SKM-1 treated with dmso at 0.1 percent for 144 hours (cell line): ENCODE results near the gene EPB41L4A.

Experiments used
- DNase-seq: peaks from one replicate; lab custom pipeline; 2025; ENCODE audit not compliant: unreplicated experiment; lab: John Stamatoyannopoulos, UW

EPB41L4A gene

DNA sequence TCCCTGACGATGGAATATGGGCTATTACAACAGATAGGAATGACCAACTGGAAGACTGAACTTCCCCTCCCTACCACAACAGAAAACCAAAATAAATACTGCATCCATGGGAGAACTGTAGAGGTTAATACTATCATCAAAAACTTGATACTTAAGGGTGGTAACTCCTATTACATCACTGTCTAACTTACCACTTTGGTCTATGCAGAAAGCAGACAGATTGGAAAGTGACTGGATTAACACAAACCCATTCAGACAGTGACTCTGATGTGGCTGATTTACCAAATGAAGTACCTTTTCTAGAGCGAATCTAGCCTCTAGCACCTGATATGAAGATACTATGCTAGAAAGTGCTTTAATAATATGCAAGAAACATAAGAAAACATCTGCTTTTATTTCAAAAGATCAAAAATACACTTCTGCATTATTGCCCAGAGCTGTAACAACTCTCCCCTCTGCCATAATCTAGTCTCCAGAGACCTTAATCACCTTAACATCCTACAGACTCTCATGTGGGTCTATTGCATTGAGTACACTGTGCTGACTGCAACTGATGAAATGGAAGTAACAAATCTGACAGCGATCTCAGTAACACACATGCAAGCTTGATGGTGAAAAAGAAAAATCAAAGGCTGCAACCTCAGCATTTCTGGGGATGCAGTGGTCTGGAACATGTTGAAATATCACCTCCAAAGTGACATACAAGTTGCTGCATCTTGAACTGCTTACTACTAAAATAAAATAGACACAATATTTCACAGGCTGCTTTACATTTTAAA, 62.7 kb downstream of the EPB41L4A start:
- no peak for DNase-seq

DNA sequence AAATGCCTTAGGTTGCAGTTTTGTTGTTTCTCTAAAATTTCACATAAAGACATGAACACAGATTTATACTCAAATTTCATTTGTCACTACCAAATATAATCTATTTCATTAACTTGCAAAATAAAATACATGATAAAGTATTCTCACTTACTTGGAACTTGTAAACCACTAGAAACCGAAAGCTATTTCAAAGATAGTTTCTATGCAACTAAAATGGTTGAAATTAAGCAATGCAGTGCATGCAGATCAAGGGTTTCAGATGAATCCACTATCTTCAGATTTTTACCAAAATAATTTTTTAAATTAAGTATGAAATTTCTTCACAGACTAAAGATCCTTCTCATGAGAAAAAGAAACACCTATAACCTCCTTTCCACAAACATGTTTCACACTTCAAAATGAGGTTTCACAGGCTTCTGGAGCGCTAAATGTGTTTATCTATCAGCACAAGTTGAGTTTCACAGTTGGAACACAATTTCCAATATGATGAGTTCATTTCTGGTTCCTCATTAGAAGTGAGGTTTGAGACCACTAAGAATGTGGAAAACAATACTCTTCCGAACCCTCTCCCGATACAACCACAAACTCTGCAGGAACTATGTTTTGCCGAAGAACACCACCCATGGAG, 63.9 kb downstream of the EPB41L4A start:
- no peak for DNase-seq

DNA sequence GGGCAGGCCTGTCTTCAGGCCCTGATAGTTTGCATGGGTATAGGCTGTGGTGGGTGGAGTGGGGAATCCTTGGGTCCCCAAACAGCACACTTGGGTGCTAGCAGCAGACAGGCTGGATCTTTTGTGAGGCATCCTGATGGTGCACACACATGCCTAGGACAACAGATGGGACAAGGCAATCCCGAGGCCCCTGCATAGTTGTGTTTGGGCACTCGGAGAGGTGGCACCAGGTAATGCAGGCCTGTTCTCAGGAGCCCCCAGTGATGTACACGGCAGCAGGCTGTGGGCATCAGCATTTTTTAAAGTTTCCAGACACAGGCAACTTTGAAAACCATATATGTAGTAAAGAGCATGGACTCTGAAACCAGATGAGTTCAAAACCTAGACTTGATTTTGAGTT, 65.4 kb downstream of the EPB41L4A start:
- DNase-seq, result no peak

DNA sequence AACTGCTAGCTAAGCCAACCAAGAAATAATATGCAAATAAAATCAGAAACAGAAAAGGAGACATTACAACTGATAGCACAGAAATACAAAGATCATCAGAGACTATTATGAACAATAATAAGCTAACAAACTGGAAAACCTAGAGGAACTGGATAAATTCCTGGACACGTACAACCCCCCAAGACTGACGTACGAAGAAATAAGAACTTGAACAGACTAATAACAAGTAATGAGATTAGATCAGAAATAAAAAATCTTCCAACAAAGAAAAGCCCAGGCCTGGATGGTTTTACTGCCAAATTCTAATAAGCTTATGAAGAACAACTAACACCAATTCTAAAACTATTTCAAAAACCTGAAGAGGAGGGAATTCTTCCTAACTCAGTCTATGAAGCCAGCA, 67.9 kb downstream of the EPB41L4A start:
- DNase-seq, result no peak

DNA sequence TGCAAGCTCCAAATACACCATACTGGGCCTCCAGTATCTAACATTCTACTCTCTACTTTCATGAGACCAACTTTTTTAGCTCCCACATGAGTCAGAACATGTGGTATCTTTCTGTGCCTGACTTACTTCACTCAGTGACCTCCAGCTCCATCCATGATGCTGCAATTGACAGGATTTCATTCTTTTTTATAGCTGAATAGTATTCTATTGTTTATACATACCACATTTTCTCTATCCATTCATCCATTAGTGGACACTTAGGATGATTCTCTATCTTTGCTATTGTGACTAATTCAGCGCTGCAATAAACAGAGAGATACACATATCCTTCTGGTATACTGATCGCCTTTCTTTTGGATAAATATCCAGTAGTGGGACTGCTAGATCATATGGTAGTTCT, 68.5 kb downstream of the EPB41L4A start:
- no peak for DNase-seq

DNA sequence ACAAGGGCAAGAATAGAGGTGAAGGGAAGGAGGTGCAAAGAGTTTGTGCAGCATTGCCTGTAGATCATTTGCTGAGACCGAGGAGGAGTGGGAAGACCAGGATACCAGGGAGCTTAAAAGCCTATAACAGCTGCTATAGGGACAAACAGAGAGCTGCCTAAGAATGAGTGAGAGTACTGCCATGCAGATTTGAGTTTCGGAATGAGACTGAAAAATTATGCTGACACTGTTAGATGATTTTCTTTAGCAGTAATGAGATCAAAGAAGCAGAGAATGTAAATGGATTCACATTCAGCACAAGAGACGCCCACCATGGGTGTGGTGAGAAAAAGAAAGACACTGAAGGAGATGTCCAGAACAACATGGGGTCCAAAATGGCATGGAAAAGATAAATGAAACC, 69.7 kb downstream of the EPB41L4A start:
- no peak for DNase-seq

DNA sequence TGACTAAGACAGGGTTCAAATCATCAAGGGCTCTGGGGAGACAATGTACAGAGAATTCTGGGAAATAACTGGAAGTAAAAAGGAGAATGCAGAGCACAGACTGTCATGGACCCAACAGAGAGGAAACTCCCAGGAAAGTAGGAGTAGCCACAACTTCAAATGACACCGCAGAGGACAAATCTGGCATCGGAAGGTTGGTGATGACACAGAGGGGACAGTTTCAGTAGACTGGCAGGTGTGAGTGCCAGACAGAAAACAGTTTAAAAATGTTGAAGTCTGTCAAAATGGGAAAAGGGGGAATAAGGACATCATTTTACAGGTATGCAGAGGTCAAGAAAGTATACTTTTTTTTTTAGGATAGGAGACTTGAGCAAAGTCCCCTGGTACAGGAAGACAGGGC, 70.2 kb downstream of the EPB41L4A start:
- no peak for DNase-seq

DNA sequence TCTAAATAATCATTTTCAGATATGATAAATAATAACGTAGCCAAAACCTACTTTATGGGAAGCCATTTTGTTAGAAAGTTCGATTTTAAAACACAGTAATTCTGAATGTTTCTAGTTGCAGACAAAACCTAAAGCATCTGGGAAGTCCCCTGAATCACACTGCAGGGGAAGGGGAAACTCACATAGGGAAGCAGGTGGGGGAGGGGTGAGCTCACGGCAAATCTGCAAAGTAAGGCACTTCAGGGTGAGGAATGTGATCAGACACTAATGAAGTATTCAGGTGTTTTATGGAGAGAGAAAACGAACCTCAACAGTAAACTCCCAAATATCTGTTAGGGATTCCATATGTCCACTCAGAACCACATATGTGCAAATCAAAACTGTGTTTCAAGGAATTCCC, 70.7 kb downstream of the EPB41L4A start:
- DNase-seq, result no peak

DNA sequence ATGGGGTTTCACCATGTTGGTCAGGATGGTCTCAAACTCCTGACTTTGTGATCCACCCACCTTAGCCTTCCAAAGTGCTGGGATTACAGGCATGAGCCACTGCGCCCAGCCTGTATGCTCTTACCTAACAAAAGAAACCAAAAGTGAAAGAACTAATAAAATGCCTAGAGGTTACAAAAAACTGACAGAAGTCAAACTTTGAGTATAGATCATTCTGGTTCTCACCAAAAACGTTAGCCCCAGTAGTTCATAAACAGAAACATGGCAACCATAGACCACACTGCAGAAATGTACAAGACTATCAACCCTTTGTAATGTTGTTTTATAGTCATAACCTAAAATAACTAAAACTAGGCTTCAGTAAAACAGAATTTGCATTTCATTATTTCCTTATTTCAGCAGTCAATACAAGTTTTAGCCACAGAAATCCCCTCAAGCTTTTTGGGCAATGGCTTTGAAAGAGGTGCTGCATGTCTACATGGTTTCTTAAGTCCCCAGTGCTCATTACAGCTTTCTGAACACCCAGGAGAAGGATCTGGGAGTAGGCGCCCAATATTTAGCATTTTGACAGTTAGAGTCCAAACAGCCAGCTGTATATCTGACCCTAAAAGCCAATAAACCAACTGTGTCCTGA, 72.5 kb downstream of the EPB41L4A start:
- no peak for DNase-seq

DNA sequence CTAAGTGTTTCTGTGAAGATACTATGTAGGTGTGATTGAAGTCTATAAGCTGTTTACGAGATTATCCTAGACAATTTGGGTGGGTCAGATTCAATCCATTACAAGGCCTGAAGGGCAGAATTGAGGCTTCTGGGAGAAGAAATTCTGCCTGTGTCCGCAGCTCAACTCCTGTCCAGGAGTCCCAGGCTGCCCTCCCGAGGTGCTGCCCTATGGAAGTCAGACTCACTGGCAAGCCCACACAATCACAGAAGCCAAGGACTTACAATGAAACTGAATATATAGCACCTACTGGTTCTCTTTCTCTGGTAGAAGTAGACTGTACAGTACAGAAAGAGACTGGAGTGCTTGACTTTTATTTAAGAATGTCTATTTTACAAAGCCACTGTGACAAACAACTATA, 74.5 kb downstream of the EPB41L4A start:
- DNase-seq, result no peak

DNA sequence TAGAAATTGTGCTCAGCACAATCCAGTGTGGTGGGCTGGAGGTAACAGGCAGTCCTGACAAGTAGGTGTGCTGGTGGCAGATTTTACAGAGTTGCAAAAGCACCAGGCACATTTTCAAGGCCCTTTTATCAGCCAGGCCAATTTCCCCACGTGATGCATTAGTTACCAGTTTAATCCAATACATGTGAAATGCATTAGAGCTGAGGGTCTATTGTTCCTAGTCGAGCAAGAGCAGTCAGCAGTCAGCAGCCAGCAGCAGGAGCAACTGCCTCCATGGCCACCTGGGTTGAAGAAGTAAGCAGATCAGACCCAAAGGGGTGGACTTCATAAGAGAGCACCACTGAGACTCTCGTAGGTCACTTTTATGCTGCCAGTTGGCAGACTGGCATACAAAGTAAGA, 76.7 kb downstream of the EPB41L4A start:
- no peak for DNase-seq

DNA sequence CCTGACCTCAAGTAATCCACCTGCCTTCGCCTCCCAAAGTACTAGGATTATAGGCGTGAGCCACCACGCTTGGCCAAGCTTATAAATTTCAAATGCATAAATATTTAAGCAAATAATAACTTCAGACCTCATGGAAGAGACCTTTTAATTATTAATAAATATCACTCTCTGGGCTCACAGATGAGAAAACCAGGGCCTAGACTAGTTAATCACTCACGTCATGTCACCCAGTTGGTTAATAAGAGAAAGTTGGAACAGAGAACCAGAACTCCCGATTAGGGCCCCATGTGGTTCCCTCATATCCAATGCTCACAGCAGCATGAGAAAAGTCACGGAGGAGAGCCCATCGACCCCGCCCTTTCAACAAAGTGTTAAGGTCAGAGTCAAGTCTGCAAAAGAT, 79.3 kb downstream of the EPB41L4A start:
- no peak for DNase-seq

DNA sequence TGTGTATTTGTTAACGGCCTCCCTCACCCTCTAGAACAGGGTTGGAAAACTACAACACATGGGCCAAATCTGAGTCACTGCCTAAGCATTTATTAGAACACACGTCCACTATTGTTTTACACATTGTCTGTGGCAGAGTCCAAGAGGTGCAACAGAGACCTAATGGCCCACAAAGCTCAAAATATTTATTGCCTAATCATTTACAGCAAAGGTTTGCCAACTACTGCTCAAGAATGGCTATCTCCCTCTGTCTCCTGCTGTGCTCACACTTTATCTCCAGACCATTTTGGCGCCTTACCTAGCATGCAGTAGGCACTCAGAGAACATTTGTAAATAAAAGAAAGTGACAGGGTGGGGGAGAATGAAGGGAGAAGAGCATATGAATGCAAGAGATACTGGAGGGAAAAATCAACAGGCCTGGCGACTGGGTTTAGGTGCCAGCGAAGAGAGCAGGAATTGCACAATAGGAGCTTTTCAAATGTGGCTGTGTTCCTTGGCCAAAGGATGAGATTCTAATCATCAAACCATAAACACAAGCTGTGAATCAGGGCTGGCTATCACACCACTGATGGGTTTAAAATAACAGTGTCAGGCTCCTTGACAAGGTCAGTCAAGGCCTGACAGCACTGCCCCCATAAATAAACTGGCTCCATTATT, 80.3 kb downstream of the EPB41L4A start:
- no peak for DNase-seq

DNA sequence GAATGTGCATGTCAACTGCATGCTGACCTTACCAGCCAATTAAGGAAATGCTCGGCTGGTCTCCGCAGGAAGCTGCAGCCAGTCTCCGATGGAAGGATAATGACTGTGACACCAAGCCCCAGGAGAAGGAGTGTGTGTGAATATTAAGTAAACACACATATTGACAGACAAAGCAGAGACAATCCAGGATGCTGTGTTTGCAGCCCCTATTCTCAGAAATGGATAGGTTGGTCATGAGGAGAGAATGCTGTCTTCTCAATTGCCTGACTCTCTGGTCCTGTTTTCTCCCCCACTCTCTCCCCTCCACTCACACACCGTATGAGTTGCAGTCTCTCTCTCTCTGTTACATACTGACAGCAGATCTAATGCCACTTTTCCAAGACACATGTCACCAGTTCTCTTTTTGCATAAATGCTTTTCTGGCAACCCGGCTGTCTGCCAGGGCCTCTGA, 85.7 kb downstream of the EPB41L4A start:
- DNase-seq, result no peak

DNA sequence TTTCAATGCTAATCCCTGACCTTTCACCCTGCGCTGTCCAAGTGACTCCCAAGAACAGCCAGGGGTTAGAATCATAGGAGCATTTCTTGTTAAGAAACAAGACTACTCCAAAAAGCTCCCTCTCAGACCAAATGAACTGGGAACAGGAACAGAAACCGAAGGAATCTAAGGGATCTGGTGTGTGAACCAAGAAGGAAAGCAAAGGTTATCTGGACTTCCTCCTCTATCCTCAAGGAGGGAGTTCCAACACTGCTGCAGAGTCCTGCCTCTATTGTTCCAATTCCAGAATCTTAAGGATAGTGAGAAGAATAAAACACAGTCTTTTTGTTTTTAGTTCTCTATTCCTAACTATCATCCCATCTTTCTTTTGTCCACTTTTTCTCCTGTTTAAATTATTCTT, 87.2 kb downstream of the EPB41L4A start:
- DNase-seq, result no peak

DNA sequence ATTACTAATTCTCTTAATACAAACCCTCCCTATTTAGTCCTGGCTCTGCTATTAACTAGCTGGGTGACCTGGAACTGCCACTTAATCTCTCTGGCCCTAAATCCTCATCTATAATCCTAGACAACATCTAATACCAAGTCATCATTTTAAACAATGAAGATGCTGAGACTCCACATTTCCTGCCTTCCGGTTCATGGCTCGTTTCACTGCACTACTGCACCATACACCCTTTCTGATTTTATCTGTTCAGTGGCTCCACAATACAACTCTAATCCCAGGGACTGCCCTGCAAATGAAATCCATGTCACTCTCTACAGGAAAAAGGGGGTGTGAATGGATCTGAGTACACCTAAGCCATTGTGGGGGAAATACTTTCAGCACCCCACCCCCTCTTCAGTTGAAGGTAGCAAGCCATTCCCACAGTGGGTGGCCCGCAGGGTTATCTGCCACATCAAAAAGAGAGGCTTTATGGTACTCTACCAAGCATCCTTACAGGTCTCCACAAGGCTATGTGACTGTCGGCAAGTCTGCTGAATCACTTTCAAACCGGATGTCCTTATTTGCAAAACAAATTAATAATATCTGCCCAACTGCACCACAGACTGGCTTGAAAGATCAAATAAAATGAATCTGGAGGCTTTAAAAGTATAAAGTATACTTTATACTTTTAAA, 89.5 kb downstream of the EPB41L4A start:
- DNase-seq, result no peak

DNA sequence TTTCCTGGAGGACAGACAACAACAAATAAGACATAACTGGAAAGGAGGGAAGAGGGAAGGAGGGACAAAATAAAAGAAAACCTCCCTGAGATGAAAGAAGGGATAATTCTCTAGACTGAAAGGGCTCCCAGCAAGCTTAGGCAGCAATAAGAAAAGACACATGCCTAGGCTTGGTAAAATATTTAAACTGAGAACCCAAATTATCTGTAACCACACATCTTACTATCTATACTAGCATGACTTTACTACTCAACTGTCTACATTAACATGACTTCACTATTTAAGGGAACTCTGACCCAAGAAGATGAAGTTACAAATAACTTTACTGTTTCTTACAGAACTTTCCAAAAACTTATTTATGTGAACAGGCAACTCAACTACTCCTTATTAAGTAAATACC, 95.9 kb downstream of the EPB41L4A start:
- no peak for DNase-seq

DNA sequence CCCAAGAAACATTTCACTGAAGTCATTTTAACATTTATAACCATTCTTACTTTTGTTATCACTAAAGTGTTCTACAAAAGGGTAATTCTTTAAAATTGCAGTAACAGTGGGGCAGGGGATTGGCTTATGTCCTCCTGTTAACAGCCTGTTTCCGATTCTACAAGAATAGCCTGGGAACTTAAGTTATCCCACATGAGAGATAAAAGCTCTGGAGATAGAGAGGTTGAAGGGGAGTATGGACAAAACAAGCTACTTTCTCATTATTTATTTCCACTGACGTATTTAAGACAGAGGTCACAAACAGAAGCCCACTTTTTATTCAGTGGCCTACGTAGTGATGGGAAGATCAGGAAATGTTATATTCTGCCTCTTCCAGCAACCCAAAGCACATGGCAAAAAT, 98.7 kb downstream of the EPB41L4A start:
- DNase-seq, result no peak

DNA sequence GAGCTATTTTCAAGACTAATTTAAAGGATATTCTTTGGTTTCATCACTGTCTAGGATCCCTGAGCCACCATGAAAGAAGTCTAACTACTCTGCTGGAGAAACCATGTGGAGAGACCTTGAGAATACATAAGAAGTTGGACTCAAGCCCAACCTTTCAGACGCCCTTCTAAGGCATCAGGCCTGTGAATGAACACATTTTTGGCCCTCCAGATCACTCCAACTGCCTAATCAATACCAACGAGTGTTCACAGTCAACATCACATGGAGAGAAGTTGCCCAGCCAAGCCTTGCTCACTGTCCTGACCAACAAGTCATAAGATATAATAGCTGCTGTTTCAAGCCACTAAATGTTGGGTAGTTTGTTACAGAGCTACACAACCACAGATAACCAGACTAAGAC, 100.7 kb downstream of the EPB41L4A start:
- DNase-seq, result no peak

DNA sequence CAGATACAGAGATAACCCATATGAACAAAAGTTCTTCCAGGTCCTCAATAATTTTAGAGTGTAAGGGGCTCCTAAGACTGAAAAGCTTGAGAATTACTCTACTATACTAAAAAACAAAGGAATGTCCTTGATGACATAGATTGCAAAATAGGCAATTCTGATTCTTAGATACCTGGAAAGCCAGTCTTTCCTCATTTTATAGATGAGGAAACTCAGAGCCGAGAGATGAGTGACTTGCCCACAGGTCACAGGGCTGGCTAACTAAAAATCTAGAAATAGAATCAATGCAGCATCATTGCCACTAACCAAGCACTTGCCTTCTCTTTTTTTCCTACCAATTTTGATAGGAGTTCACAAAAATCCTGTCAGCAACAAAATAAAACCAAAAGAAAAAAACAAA, 101.2 kb downstream of the EPB41L4A start:
- no peak for DNase-seq

DNA sequence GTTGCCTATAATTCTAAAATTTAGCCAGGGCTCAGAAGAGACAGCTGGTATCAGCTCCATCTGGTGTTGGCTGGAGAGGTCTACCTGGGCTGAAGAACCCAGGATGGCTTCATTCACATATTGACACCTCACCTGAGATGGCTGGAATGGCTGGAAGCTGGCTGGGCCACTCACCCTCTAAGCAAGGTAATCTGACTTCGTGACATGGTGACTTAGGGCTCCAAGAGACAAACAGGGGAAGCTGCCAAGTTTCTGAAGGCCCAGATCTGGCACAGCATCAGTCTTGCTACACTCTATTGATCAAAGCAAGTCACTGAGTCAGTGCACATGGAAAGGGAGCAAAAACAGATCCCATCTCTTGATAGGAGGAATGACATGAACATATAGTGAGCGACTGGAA, 102.3 kb downstream of the EPB41L4A start:
- no peak for DNase-seq
